NOMO-1 treated with dmso at 0.1 percent for 144 hours (cell line): Measurements from ENCODE around the gene C17orf75.

ENCODE experiments used
- DNase-seq: peaks from one replicate; lab custom pipeline; 2025; ENCODE audit not compliant: unreplicated experiment; lab: John Stamatoyannopoulos, UW

The C17orf75 gene

DNA sequence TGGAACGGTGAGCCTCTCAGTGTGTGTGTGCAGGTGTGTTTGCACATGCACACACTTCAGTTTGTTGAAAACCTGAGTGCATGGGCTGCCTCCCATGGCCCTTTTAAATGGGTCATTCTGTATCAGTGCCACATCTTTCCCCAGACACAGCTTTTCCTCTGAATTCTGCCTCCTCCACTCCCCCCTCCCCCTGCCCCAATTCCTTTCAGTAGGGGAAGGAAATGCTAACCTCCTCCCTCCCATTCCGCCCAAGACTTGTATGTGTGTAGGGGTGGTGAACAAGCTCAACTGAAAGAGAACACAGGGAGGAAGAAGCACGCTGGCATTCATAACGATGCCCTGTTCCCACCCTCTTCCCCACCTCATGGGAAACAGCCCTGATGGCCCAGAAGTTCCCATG, 34.3 kb downstream of the C17orf75 start:
- DNase-seq, result no peak

DNA sequence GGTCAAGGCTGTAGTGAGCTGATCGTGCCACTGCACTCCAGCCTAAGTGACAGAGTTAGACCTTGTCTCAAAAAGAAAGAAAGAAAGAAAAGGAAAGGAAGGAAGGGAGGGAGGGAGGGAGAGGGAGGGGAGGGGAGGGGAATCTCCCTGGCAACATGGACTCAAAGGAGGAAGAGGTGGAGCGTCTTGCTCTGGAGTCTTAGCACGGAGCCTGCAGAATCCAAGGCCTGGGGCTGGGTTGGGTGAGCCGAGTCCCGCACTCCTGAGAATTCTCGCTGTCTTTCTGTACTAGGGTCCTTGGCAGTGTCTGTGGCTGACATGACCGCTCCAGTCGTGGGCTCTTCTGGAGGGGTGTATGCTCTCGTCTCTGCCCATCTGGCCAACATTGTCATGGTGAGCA, 36.9 kb downstream of the C17orf75 start:
- no peak for DNase-seq

DNA sequence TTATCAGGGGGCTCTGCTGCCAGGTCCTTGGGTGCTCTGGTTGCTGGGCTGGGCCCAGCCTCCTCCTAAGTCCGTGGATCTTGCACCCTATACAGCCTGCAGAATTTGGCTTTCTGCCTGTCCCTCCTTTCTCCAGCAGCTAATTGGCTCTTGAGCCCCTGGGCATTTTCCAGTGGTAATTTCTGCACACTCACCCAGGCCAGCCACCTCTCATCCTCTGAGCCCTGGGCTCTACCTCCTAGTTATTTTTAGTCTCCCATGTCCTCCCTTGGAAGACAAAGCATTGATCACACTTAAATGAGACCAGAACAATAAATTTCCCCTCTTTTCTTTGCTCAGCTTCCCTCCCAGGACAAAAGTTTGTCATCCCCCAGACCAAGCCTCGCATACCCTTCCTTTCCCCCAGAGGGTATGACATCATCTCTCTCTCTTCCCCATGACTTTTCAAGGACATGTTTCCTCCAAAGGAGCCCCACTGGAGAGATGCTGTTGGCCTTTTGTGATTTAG, 38.1 kb downstream of the C17orf75 start:
- DNase-seq, result no peak

DNA sequence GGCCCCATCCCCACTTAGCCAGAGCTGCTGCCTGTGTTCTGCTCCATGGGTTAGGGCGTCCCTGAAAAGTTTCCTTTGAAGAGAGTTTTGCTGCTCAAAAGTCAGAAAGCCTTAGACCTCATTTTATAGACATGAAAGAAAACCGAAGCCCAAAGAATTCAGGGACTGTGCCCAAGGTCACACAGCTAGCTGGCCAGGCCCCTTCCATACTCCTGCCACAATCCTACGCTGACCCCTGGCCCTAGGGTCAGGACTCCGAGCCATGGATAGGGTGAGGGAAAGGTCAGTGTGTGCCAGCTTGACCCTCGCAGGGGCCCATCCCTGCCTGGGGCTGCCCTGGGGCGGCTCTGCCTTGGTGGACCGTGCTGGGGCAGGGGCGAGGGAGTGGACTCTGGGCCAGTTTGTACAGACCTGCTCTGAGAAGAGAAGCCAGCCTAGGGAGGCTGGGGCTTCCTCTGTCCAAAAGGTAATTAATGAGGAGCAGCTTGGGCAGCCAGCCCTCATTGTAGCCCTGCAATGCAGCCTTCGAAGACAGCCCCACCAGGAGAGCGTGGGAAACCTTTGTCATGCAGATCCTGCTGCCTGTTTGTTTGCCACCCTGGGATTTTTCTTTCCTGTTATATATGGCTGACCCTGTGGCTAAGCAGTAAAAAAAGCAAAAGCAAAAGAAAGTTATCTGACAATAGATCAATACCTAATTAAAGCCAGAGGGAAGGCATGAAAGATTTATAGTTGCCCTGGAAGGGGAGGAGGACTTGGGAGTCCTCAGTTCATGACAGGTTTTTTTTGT, 38.9 kb downstream of the C17orf75 start:
- DNase-seq, result no peak

DNA sequence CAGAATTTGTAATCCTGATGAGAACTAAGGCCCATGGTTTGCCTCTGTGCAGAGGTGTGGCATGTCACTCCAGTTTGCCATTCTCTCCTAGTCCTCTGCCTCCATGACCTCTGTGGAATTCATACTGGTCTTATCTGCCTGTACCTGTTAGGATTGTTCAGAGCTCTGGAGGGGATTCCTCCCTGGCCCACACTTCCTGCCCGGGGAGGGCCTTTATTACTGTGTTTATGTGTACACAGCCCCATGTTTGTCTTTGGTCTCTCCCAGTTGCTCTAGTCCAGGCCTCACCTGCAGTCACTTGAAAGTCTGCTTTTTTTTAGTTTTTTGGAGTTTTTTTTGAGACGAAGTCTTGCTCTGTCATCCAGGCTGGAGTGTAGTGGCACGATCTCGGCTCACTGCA, 39.9 kb downstream of the C17orf75 start:
- no peak for DNase-seq

DNA sequence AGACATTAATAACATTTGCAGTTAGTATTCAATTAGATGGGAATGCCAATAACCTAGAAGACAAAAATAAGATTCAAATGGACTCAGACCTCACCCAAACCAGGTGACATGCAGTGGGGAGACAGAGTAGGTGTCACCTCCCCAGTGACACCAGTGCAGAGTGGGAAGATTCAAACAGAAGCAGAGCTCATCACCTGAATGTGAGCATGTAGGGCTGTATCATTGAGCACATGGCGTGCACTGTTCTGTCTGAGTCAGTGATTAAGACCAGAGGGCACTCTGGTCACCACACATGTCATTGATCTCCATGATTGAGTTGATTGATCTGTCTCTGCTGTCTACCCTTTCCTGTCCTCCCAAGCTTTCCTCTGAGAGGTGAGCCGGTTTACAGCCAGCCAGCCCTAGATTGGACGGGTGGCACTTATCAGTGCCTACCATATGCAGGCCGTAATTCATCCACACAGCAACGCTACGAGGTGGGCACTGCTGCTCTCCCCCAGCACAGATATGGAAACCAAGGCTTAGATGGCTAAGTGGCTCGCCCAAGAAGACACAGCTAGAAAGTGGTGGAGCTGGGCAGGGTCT, 42.3 kb downstream of the C17orf75 start:
- no peak for DNase-seq

DNA sequence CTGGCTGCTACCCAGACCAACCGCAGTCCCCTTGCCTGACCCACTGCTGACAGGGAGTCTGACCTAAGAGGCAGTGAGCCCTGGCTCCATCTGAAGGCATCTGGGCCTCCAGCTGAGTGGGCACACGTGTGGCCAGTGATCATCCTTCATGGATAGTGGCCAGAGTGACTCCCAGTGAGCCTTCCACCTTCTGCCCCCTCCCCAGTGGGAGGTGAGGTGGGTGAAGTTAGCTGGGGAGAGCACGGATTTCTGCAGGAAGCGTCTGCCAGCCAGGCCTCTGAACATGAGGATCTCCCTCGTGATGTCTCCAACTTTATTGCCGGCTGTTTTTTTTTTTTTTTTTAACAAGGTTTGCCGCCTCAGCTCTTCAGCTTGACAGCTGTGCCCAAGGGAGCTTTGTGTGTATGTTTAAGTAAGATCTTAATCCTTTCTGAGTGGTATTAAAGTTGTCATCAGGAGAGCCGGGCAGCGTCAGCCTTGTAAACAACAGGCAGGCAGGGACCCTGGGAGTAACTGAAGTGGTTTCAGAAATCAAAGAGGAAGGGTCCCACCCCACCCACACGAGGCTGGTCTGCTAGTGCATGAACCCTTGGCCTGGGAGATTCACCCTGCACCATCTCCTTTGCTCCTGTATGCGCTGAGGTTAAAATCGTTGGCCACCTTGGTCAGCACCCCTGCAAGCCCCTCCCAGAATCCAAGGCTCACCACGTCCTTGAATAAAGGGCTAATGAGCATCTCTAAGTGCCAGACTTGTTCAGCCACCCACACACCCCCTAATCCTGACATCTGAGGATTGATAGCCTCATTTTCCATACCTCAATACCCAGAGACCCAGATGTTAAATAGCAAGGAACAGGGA, 43.0 kb downstream of the C17orf75 start:
- DNase-seq, result no peak

DNA sequence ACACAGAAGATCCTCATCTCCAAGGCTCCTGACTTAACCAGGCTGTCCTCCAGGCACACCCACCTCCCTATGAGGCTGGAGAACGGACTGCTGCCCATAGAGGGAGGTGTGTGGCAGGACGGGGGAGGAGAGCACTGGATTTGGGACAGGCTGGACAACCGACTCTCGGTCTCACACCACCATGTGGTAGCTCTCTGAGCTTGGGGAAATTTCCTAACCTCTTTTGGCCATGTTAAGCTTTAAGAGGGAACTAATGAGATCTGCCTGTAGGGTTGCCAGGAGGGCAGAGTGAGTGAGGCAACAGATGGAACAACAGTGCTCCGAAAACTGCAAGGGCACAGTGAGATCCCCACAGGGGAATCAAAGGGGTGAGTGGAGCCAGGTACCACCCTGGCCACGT, 43.7 kb downstream of the C17orf75 start:
- no peak for DNase-seq

DNA sequence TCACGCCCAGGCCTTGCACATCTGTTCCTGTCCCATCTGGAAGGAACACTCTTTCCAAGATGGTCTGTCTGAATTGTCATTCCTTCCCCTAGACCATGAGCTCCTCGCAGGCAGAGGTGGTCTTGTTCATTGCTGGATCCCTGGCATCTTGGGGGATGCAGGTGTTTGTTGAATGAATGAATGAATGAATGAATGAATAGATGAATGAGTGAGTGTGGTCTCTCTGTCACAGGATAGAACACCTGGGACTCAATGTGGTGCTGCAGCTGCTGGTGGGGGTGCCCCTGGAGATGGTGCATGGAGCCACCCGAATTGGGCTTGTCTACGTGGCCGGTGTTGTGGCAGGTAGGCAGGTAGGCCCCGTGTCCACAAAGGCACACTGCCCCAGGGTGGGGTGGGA, 44.1 kb downstream of the C17orf75 start:
- no peak for DNase-seq

DNA sequence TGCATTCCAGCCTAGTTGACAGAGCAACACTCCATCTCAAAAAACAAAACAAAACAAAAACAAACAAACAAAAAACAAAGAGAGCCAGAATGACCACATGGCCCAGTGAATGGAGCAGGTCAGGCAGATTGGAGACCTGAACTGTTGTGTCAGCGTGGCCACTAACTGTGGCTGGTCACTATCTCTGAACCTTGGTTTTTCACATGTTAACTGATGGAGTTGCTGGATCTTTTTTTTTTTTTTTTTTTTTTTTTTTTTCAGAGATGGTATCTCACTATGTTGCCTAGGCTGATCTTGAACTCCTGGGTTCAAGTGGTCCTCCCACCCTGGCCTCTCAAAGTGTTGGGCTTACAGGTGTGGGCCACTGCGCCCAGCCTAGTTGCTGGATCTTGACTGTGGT, 44.5 kb downstream of the C17orf75 start:
- no peak for DNase-seq

DNA sequence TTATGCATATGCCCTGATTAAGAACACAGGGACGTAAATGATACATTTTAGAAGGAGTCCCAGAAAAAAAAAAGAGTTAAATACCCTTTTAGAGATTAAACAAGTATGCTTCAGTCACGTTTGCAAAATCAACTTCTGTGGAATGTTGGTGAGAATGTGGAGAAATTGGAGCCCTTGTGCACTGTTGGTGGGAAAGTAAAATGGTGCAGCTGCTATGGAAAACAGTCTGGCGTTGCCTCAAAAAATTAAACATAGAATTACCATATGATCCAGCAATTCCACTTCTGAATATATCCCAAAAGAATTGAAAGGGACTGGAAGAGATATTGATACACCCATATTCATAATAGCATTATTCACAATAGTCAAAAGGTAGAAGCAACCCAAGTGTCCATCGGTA, 49.9 kb downstream of the C17orf75 start:
- DNase-seq, result no peak

DNA sequence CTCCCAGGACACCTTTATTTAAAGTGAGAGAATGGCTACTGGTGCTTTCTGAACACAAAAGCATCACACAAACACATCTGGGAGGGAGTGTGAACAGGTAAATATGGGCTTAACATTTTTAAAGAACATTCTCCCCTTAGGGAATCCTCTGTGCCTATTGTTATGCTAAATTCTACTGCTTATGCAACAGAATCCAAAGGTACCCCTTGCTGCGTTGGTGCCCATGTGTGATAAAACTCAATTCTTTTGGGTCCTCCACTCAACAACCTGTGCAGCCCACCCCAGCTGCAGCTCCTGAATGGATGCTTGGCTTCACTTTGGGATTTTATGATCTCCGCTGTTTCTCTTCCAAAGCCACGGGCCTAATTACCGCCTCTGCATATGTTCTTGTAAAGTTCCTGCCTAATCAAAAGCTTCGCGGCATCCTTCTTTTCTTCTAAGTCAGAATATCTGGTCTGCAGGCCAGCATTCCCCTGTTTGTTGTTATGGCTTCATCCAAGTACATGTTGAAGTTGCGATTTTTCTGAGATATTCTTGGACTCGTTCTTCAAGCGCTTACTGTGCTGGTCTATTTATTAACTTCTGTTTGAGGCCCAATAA, 52.4 kb downstream of the C17orf75 start:
- no peak for DNase-seq

DNA sequence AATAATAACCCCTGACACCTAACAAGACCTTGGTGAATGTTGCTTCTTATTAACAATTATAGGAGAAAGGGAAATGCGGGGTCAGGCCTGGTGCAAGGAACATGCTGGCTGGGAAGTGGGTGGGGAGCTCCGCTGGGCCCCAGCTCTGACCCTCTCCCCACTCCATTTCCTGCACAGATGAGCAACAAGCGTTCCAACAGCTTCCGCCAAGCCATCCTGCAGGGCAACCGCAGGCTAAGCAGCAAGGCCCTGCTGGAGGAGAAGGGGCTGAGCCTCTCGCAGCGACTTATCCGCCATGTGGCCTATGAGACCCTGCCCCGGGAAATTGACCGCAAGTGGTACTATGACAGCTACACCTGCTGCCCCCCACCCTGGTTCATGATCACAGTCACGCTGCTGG, 53.4 kb downstream of the C17orf75 start:
- DNase-seq, result no peak

DNA sequence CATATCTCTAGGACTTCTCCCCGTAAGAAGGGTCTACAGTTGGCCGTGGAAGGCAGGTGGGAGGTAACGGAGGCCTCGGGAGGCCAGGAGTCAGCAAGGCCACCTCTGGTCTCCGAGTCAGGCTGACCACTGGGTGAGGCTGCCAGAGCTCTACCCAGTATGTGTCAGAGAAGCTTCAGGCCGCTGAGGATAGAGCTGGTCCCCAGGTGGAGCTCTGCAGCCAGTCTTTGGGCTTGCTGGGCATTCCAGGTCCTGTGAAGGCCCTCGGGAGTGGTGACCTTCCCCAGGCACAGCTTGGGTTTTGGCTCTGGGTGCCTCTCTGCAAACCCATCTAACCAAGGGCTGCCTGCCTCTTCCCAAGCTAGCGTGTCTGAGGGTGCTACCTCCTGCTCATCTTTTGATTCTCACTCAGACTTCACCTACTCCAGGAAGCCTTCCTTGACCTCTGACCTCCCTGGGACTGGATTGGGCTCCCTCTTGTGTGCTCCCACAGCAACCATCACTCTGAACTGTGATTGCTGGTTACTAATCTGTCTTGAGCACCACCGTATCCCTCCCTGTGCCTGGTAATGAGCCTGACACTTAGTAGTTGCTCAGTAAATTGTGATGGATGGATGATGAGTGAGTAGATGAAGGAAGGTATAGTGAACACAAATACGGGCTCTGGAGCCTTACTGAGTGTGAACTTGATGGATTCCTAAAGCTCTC, 54.0 kb downstream of the C17orf75 start:
- no peak for DNase-seq

DNA sequence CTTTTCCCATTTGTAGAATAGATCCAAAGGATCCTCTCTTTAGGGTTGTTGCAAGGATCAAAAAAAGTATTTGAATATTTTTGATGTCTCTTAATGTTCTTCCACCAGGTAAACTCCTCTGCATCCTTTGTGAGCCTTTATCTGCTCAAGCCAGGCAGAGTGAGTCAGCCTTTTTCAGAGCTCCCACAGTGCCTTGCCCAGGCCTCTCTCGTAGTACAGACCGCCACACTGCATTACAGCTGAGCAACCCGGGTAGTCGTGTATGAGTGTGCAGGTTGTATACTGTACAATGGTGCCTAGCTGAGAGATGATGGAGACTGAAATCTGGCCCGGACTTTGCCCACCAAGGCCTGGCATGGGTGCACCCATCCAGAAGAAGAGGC, 55.5 kb downstream of the C17orf75 start:
- no peak for DNase-seq

DNA sequence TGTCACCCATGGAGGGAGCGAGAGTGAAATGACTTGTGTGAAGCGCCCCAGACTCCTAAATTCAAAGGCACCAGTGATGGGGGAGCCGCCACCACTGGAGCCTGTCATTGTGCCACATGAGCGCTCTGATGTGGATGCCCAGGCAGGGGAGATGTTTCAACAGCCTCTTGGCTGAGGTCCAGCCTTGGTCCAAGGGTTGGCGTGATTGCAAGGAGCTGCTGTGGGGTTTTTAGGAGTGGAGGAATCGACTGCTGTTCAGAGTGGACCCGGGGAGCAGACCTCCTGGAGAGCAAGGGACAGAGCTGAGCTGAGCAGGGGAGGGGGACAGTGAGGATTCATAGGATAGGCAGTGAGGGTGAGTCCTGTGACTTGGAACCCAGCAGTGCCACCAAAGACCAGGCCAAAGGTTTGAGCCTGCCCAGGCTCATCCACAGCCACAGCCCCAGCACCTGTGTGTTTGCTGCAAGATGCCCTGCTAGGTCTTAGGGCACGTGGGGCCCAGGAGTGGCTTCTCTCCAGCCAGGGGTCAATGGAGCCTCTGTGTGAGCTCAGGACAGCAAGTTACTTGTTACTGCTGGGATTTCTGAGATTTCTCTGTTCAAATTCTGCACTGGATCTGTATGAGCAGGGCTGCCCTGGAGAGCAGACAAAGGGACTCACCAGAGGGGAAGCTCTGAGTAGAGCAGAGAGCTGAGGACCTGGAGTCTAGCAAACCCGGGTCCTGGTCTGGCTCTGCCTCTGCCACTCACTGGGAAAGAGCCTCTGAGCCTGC, 56.0 kb downstream of the C17orf75 start:
- no peak for DNase-seq

DNA sequence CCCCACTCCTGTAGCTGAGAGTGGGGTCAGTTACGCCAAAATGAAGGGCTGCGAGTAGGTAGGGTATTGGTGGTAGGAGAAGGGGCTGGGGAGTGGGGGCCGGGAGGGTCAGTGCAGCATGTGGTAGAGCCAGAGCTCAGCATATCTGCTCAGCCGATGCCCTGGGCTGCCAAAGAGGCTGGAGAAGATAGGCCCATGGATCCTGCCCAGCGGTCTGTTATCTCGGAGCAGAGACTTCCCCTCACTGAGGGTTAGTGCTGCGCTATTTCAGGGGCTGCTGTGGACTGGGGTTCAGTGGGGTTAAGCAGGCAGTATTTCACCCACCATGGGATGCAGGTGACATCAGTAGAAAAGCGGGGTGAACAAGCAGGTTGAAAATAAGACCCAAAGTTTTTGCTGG, 56.7 kb downstream of the C17orf75 start:
- no peak for DNase-seq

DNA sequence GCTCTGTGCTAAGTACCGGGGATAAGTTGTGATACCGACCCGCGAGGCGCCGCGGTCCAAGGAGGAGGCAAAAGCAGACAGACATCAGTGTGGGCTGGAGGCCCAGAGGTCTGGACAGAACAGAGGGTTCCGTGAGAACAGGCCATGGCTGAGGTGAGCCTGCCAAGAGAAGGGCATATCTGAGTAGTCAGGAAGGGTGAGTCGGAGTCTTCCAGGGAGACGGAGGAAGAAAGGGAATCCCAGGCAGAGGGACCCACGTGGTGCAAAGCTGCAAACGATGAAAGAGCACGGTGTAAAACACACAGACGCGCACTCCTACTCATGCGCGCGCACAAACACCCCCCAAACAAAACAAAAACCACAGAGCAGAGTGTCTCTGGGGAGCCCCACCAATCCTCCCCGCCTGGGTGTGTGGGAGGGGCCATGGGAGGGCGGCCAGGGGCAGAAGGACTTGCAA, 58.2 kb downstream of the C17orf75 start:
- no peak for DNase-seq

DNA sequence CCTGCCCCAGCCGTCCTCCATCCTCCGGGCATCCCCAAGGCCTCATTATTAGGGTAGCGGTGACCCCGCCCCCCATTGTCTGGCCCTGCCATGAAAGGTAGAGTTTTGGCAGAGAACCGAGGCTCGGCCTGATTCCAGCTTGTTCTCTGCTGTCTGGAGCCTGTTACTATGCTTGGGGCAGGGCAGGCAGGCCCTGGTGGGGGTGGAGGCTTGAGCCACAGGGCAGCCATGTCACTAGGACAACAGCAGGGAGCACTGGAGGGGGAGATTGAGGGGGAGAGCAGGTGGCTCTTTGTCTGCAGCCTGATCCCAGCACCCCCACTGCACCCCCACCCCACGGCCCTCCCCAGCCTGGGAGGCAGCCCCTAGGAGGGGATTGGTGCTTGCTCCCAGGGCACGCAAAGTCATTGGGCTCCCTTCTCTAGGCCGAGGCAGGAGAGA, 60.9 kb downstream of the C17orf75 start:
- no peak for DNase-seq
